GM18868 (cell line): Measurements from ENCODE around the gene SLC6A6.

Experiments
- ATAC-seq: cut with Tn5 transposase; IDR thresholded peaks from one replicate; pipeline ENCODE4 v1.9.1; 2021; ENCODE audit warnings: mild to moderate bottlenecking, moderate library complexity; ENCODE audit not compliant: unreplicated experiment

Gene SLC6A6

DNA sequence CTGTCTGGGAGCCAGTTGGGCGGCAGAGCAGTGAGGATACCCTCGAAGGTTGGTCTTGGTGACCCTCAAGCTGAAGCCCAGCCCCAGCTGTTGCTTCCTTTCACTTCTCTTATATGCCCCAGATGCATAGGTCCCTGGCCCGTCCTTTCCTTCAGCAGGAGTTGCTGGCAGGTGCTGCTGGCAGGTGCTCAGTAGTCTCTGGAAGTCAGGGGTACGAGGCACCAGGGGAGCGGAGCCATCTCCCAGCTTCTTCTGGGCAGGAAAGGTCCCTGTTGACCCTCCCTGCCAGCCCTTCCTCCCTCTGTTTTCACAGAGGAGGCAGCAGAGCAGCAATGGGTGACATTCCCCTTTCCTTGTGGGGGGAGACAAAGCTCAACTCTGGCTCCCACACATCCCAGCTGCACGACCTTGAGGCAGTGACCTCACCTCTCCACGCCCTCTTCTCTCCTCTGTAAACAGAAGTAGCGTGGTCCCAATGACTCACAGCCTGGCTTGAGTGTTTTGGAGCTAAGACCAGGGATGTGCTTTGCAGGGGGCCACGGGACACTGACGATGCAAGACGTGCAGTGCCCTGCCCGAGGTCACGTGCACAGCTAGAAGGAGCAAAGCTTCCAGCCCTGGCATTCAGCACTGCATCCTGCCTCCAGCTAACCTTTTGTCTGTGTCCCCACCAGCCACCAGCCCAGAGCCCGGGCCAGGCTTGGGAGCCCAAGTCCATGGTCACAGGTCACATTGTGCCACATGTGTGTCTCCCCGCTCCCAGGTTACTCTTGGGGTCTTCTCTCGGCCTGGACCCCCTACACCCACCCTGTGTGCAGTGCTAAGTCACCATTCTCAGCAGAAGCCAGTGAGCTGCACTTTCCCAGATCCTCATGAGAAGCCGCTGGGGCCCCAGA lies 49.7 kb downstream of the SLC6A6 start:
- no peak for ATAC-seq

DNA sequence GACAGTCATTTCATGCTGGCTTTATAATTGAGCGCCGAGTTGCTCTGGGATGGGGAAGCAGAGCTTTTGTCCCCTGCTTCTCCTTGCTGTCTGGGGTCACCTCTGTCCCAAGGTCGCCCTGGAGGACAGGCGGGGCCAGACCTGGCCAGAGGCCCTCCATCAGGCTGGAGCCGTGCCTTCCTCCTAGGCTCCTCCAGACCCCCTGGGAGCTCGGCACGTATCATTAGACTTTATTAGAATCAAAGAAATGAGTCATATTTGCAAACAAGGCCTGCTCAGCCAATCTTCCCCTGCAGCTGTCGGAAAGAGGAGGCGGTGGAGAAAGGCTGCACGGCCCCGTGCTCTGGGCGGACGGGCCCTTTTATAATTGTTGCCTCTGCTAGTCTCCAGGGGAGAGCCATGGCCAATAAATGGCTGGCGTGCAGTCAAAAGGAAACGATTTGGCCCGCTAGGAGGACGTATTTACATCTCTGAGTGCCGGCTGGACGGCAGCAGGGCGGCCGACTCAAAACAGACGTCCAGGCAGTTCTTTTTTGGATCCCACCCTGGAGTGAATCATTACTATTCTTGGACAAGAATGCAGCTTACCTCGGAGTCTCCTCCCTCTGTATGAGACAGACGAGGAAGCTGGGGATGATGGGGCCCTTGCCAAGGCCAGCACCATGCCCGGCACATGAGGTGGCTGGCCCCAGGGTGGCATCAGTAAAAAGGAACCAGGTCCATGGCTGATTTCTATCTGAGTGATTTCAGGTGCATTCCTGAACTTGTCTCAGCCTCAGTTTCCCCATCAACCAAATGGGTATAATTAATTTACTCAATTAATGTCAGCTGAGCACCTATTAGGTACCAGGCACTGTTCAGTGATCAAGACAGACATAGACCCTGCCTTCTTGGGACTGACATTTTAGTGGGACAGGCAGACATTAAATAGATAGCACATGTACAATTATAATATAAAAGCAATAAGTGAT lies 50.6 kb downstream of the SLC6A6 start:
- ATAC-seq: no peak

DNA sequence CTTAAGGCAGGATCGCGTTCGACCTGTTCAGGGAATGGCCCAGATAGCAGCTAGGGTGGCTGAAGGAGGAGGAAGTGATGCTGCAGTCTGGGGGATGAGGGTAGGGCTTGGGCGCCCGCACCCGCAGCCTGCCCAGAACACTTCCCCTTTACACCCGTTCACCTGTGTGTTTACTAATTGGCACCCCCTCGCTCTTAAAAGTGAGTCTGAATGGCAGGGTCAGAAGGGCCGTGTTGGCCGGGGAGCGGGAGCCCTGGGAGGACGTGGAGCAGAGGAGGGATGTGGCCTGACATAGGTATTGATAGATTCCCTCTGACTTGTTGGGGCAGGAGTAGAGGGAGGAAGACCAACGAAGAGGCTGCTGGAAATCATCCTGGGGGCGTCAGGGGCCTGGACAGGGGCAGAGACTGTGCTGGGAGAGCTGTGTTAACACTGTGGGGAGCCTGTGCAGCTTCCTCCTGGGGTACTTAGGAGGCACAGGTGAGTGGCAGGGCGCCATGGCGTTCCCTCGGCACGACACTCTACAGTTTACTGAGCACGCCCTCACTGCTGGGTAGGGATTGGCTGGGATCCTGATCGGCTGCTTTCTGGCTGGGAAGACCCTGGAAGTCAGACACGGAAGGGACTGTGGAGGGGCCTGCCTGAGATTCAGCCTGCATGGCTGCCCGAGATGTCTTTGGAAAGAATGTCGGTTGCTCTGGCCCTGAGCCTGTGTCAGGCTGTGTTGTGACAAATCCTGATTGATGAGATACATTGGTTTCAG lies 51.7 kb downstream of the SLC6A6 start:
- ATAC-seq: no peak

GRCh38 chr3:14454639-14455310 lies 52.4 kb downstream of the SLC6A6 start:
- no peak for ATAC-seq

- no peak for ATAC-seq
Observed at GRCh38 chr3:14455571-14456317, 53.3 kb downstream of the SLC6A6 start.

GRCh38 chr3:14456794-14457193 lies 54.4 kb downstream of the SLC6A6 start:
- no peak for ATAC-seq

DNA sequence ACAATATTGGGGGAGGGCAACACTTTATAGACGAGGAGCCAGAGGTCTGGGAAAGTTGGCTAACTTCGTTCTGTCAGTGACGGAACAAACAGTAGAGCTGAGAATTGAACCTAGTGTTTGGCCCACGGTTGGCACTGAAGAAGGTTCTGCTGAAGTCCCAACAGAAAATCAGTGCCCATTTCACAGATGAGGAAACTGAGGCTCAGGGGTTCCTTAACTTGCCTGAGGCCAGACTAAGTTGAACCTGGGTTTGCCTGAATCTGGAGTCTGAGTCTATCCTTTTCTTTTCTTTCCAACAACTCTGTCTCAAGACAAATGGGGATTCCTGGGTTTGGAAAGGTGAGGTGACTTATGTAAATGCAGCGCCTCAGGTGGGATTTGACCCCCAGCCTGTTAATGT lies 55.1 kb downstream of the SLC6A6 start:
- ATAC-seq: no peak

DNA sequence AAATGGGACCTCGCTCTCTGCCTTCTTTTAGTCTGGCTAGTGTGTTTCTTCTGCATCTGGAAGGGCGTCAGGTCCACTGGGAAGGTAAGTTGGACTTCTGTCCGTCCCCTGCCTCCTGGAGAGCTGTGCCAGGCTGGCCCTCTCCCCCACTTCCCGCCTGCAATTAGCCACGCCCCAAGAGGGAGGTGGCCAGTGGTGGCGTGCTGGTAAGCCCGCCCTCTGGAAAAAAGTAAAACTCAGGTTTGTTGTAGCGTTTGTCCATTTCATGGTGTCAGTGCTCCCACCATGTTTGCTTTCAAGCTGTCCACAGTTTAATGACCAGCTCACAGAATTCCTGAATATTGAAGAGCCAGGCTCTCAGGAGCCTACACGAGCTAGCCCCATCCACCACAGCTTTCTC lies 55.6 kb downstream of the SLC6A6 start:
- ATAC-seq: no peak

GRCh38 chr3:14458434-14459275 lies 56.2 kb downstream of the SLC6A6 start:
- ATAC-seq: no peak

- ATAC-seq: no peak
Observed at GRCh38 chr3:14459384-14459783, 57.0 kb downstream of the SLC6A6 start.

GRCh38 chr3:14459787-14460186 lies 57.4 kb downstream of the SLC6A6 start:
- ATAC-seq: no peak

- no peak for ATAC-seq
Observed at GRCh38 chr3:14460342-14461005, 58.1 kb downstream of the SLC6A6 start.

DNA sequence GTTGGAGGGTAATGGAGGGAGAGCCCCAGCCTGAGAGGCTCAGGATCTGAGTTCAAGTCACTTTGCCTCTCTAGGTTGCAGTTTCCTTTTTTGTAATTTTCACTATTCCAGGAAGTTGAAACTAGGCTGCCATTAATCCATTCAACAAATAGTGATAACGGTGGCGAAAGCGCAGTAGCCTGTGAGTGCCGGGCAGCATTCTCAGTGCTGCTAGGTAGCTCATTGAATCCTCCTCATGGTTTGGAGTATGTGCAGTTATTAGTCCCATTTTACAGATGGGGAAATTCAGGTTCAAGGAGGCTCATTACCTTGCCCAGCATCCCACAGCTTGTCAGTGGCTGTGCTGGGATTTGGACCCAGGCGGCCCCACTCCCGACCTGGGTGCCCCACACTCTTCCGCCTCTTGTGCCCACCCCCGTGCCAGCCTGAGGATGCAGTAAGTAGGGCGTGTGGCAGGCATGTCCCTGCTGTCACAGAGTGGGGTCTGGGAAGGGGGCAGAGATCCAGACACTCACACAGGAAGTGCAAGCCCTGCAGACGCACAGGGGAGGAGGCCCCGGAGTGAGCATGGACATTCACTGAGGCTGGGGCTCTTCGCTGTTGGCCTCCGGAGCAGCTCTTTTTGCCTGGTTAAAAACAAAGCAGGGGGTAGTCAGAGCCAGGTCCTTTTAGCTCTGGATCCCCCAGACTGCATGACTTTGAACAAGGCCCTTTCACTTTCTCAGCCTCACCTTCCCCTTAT lies 58.8 kb downstream of the SLC6A6 start:
- ATAC-seq: no peak

DNA sequence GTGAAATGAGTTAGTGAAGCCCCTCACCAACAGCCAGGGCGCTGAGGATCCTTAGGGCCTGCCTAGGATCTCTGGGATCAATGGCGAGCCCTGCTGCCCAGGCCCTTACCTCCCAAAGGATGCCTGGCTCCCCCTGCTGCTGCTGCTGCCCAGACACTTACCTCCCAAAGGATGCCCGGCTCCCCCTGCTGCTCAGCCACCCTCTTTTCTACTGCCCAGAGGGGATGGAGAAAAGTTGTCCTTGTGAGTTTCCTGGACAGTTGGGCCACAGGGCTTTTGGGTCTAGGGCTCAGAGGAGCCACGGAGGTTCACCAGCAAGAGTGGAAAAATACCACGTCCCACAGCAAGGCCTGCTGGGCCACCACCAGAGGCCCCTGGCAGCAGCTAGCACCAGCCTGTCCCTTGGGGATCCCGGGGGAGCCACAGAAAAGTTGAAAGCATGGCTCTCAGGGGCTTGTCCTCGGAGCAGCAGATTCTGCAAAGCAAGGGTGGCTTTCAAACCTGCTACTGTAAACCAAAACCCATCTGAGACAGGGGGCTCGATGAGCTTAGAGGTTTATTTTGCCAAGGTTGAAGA lies 59.4 kb downstream of the SLC6A6 start:
- ATAC-seq: peak; percentile 66

DNA sequence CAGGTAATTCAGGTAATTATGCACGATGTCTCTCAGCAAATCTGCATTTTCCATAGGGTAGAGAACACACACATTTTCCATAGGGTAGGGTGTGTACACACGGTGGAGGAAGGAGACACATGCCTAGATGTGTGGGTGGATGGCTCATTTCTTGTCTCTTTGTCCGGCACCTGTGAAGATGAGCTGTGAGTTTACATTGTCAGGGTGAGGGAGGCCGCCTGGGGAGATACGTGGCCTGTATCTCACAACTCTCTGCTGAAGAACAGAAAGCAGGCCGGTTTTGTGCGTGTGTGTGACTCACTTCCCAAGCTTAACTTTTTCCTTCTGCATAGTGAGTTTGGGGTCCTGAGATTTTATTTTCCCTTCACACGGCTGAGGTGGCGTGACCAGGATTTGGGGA lies 60.3 kb downstream of the SLC6A6 start:
- ATAC-seq: no peak

GRCh38 chr3:14463330-14464140 lies 61.1 kb downstream of the SLC6A6 start:
- no peak for ATAC-seq

- no peak for ATAC-seq
Observed at GRCh38 chr3:14464141-14464465, 61.7 kb downstream of the SLC6A6 start.
